Inferior parietal cortex (tissue), 1 donor: ENCODE results near the gene DUSP18.
A peak's percentile ranks its signal among the peaks of the same experiment; 100 is the strongest.
"Not testable (repeated sequence)": the region's sequence is repeated elsewhere in the genome, so short reads cannot be mapped to it uniquely, and the experiment has no call there.

Source experiments
- DNase-seq: peaks from one replicate; pipeline ENCODE4 v3.0.0-alpha.2; 2016; ENCODE audit errors: extremely low spot score

The DUSP18 gene

GRCh38 chr22:30667494-30668385 is at the start of gene DUSP18:
Gene DUSP18, minus strand, starts transcription at chr22:30667875. Its CDS starts 3,872 bp downstream, at chr22:30664003.
- DNase-seq = peak; percentile 87

DNA sequence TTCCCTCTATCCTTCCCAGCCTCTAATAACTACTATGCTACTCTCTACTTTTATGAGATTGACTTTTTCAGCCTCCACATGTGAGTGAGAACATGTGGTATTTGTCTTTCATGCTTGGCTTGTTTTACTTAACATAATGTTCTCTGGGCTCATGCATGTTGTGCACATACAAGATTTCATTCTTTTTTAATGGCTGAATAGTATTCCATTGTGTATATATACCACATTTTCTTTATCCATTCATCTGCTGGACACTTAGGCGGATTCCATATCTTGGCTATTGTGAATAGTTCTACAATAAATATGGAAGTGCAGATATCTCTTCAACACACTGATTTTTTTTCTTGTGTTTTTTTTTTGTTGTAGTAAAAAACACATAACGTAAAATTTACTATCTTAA is 46.4 kb upstream of the DUSP18 start:
- DNase-seq = no peak

- DNase-seq = no peak
These were observed 44.4 kb upstream of the DUSP18 start for GRCh38 chr22:30712094-30712493.

- not testable (repeated sequence) for DNase-seq
These were observed 42.3 kb upstream of the DUSP18 start for GRCh38 chr22:30709980-30710379.

GRCh38 chr22:30705710-30706651 is 38.3 kb upstream of the DUSP18 start:
- peak; percentile 59 for DNase-seq

GRCh38 chr22:30704978-30705377 is 37.3 kb upstream of the DUSP18 start:
- DNase-seq = no peak

GRCh38 chr22:30702856-30703255 is 35.2 kb upstream of the DUSP18 start:
- DNase-seq = no peak

- no peak for DNase-seq
These were observed 34.2 kb upstream of the DUSP18 start for GRCh38 chr22:30701872-30702271.

DNA sequence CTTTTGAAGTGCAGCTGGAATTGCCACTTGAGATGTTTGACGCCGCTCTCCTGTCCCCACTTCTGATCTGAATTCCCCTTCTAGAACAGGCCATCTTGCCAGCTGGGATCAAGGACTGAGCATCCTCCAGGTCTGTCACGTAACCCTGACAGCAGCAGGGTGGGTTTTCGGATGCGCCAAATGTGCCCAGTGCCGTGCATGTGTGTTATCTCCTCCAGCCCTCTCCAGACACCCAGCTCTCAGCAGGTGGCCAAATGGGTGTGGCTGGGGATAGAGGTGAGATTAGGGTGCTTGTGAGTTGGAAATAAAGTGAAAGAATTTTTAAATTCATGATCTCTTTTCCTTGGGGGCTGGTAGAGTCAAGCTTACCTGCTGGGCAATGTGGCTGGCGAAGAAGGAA is 30.3 kb upstream of the DUSP18 start:
- DNase-seq = no peak

DNA sequence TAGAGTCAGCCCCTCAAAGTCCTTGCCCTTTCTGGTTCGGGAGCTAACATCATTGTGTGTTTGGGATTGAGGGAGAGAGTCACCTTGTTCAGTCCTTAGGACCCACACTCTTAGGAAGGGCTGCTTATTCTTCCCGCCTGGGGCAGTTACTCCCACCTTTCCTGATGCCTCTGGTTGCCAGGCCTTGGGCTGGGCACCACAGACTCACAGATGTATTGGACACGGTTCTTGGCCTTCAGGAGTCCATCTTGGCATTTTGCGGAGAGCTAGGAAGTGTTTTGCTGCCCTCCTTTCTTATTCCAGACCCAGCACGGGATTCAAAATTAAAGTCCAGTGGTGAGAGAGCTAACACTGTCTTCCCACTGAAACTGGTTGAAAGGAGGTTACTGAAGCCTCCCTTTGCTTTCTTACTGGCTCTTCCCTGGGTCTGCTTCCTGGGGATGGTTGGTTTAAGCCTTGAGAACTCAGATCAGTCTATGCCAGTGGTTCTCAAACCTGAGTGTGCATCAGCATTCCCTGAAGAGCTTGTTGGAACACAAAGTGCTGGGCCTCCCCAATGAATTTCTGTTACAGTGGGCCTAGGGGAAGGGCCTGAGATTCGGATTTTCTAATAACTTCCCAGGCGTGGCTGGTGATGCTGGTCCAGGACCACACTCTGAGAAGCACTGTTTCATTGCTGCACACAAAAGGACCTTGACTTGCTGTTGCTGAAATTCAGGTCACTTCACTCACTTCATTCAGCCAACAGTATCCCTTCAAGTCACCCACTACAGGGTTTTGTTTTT is 28.4 kb upstream of the DUSP18 start:
- peak; percentile 35 for DNase-seq

DNA sequence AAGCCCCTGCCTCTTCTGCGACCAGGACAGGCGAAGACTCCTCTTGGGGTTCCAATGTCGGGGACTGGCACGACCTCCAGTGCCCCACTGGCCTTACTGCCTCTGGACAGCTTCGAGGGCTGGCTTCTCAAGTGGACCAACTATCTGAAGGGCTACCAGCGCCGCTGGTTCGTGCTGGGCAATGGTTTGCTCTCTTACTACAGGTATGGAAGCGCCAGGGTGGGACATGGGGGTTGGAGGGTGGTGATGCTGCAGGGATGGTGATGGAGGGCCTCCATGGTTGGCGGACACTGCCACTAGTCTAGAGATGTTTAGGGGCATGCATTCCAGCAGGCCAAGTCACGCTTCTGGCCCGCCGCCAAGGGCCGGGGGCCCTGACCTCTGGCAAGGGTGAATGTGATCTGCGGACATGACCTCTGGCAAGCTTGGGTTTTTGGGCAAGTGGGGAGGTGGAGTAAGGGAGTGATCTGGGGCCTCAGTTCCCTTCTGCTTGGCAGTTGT is 27.7 kb upstream of the DUSP18 start:
- no peak for DNase-seq

DNA sequence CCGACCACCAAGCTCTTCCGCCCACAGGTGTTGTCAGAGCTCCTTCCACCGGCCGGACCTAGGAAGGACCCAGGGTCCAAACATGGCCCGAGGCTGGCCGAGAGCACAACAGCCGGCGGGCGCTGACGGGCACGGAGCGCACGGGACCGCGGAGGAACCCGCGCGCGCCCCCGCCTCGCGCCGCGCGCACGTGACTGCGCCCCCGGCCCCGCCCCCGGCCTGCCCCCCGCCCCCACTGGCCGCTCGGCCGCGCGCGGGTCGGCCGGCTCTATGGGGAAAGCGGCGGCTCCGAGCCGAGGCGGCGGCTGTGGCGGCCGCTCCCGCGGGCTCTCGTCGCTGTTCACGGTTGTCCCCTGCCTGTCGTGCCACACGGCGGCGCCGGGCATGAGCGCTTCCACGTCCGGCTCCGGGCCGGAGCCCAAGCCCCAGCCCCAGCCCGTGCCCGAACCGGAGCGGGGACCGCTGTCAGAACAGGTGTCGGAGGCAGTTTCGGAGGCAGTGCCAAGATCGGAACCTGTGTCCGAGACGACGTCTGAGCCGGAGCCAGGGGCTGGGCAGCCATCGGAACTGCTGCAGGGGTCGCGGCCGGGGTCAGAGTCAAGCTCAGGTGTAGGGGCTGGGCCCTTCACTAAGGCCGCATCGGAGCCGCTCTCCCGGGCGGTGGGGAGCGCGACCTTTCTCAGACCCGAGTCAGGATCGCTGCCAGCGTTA is 27.1 kb upstream of the DUSP18 start, which contains the start of gene OSBP2:
TSS of gene OSBP2 (plus strand) at position 235 of the 711 bp plus-strand sequence. CDS start at position 271, 36 bp downstream.
- no peak for DNase-seq

DNA sequence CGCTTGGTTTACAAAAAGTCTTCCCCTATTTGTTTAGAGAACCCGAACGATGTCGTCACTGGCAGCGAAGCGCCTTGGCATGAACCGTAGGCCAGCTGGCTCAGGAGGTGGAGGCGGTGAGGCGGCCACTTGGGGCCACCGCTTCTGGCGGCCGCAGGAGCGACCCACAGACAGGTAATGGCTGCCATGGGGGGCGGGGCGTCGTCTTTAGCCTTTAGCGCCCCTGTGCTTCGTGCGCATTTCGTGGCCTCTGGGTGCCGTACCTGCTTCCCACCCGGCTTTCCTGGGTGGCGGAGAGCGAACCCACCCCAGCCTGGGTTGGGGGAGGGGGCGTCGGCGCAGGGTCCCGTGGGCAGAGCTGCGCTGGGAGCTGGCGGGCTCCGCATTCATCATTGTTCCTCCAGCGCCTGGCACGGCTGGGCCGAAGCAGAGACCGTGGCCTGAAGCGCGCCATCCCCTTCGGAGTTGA is 26.5 kb upstream of the DUSP18 start:
- peak; percentile 62 for DNase-seq

DNA sequence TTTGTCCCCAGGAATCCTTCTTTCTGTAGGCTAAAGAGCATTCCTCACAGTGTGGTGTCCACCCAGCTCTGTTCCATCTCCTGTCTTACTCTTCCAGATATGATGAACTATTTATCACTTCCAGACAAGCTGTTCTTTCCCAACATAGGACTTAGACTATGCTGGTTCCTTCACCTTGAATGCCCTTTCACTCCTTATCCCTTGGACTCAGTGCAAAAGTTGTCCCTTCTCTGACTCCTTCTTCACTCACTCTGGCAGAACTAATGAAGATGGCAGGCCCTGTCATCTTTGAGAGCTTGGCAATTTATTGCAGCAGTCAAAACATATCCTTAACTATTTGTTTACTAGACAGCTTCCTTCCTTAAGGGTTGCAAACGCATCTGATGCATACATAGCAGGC is 23.5 kb upstream of the DUSP18 start:
- no peak for DNase-seq

GRCh38 chr22:30689622-30690021 is 21.9 kb upstream of the DUSP18 start:
- no peak for DNase-seq

- DNase-seq = no peak
These were observed 19.7 kb upstream of the DUSP18 start for GRCh38 chr22:30687358-30687757.

- DNase-seq = no peak
These were observed 17.5 kb upstream of the DUSP18 start for GRCh38 chr22:30685178-30685577.

DNA sequence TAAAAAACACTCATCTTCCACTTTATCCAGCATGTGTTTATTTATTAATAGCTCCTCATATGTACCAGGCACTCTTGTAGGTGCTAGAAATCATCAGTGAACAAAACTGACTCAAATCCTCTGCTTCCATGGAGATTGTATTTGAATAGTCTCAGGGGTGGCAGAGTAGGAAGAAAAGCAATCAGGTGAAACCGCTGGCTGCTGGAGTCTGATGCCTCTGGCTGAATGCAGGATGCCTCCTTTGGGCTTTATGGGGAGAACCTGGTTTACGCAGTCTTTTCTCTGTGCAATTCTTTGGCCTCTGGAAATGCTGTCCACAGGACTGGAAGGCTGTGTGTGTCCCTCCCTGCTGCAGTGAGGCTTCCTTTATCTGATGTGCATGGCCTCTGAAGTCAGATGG is 14.2 kb upstream of the DUSP18 start:
- no peak for DNase-seq

- no peak for DNase-seq
These were observed 13.5 kb upstream of the DUSP18 start for GRCh38 chr22:30680991-30681770.
